Stimulated activated naive B cell treated with anti-CD40 and anti-IgM and Interleukin-4, amounts not matched to agents 10 μg/mL and 1 μg/mL and 100 μg/mL, for 72 hours (primary cell): ENCODE results near the gene GPR158.

ENCODE experiments used
- ATAC-seq, 2 donors: fragments of 150-1000 bp; cut with Tn5 transposase; replicated peaks; 2 replicates each; pipeline ENCODE4 v1.10.0; 2021; ENCODE audit warnings: moderate library complexity in 1 of 2
- DNase-seq: peaks from one replicate; pipeline ENCODE4 v3.0.0; 2021
- H3K27ac Mint-ChIP-seq: one replicate; pipeline ENCODE4 v1.8.0; 2022; ENCODE audit warnings: mild to moderate bottlenecking, mixed read lengths
- H3K27me3 Mint-ChIP-seq, 2 donors: one replicate each; pipeline ENCODE4 v1.8.0; 2022; ENCODE audit warnings: mixed read lengths in 2 of 2
- H3K36me3 Mint-ChIP-seq, 2 donors: one replicate each; pipeline ENCODE4 v1.8.0; 2022; ENCODE audit warnings: mixed read lengths in 2 of 2, mild to moderate bottlenecking in 1 of 2
- H3K4me1 Mint-ChIP-seq, 2 donors: one replicate each; pipeline ENCODE4 v1.8.0; 2022; ENCODE audit warnings: mixed read lengths in 2 of 2, mild to moderate bottlenecking in 1 of 2
- H3K4me3 Mint-ChIP-seq, 2 donors: one replicate each; pipeline ENCODE4 v1.8.0; 2022; ENCODE audit warnings: mild to moderate bottlenecking in 2 of 2, mixed read lengths in 2 of 2, moderate library complexity in 1 of 2
- H3K9me3 Mint-ChIP-seq, 2 donors: one replicate each; pipeline ENCODE4 v1.8.0; 2022; ENCODE audit warnings: mixed read lengths in 2 of 2, mild to moderate bottlenecking in 1 of 2

GPR158 gene

DNA sequence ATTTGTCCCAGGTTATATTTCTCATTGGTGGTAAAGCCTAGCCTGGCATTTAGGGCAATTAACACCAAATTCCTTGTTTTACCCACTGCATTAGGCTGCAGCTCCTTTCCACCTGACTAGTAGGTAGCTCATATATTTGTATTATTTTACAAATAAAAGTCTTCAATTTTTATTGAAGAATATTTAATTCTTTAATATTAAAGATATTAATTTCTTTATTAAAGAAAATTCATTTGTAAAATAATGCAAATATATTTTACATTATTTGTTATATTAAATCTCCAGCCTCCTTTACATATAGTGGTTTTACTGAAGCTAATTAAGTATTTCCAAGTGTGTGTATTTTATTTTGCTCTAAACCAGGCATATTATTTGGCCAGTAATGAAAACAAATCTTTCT is 361.2 kb downstream of the GPR158 start:
- no peak for ATAC-seq
- H3K4me3 Mint-ChIP-seq = no peak overlapping the region
- no peak for DNase-seq
- no peaks in the 10 kb centered on the region for H3K4me1 Mint-ChIP-seq
- H3K9me3 Mint-ChIP-seq = no peaks in the 10 kb centered on the region
- no peaks in the 10 kb centered on the region for H3K27me3 Mint-ChIP-seq
- H3K36me3 Mint-ChIP-seq = no peaks in the 10 kb centered on the region
- H3K27ac Mint-ChIP-seq = no peak overlapping the region

DNA sequence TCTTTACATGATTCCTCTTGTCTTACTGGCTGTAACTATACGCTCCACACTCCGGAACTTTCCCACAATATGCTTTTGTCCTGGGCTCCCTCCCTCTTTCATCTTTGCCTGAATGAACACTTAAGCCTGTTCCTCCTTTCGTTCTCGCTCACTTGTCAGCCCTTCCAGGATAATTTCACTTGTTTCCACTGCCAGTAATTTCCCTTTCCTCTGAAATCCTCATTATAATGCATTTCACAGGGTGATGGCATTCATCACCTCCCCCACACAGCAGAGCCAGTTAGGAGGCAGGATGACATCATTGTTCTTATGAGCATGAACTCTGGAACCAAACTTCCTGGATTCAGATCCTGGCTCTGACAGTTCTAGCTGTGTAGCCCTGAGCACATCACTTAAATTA is 372.6 kb downstream of the GPR158 start:
- Mint-ChIP-seq H3K9me3 (no peaks in the 10 kb centered on the region), H3K36me3 (no peaks in the 10 kb centered on the region), H3K27me3 (peaks cover 4% of the 10 kb centered on the region in 2 donors), H3K27ac (no peak overlapping the region), H3K4me1 (no peaks in the 10 kb centered on the region), H3K4me3 (no peak overlapping the region)
- no peak for DNase-seq
- ATAC-seq = no peak

DNA sequence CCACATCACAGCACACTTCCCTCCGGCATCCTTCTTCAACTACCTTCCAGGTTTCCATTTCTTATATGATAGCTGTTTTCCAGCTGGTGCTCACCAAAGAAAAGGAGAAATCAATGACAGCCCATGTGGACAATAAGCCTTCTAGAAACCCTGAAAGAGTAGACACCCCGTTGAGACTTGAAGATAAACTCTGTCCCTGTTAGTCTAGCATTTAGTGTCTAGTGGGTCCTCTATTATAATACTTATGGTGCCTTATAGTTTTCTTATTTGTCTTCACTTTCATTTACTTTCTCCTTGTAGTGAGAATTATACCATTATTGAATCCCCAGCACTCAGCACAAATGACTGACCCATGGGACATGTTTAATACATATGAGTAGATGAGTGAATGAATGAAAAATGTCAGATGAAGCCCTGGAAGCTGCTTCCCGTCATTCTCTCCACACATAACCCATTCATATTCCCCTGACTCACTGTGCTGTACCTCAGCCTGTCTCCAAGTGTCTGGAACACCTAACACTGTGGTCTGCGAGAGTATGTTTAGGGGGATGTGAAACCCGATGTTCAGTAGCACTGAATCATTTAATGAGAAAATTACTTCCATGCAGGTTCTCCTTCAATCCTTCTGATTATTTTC is 377.6 kb downstream of the GPR158 start:
- DNase-seq (no peak), ATAC-seq (no peak)
- H3K27me3 Mint-ChIP-seq = peaks cover 14 to 20% of the 10 kb centered on the region in 2 donors
- H3K4me3 Mint-ChIP-seq = no peak overlapping the region
- no peaks in the 10 kb centered on the region for H3K36me3 Mint-ChIP-seq
- no peaks in the 10 kb centered on the region for H3K9me3 Mint-ChIP-seq
- H3K27ac Mint-ChIP-seq = no peak overlapping the region
- H3K4me1 Mint-ChIP-seq = no peaks in the 10 kb centered on the region

DNA sequence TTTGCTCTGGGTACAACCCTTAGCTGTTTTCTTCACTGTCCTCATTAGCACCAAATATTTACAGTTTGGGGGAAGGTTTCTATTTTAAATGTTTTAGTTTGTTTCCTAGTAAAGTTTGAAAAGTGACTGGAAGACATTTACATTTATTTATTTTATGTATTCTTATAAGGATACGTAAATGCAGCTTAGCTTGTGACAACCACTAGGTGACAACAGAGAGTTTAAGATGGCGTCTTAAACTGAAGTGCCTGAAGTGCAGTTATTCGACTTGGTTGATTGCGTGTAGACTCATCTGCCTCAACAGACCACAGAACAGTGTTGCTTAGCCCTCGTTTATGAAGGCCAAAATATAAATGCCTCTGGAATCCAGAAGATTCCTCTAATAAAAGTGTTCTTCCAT is 381.1 kb downstream of the GPR158 start:
- Mint-ChIP-seq H3K4me3 (no peak overlapping the region), H3K27ac (no peak overlapping the region), H3K4me1 (no peaks in the 10 kb centered on the region), H3K36me3 (no peaks in the 10 kb centered on the region), H3K9me3 (no peaks in the 10 kb centered on the region), H3K27me3 (peaks cover 9 to 17% of the 10 kb centered on the region in 2 donors)
- no peak for ATAC-seq
- no peak for DNase-seq

DNA sequence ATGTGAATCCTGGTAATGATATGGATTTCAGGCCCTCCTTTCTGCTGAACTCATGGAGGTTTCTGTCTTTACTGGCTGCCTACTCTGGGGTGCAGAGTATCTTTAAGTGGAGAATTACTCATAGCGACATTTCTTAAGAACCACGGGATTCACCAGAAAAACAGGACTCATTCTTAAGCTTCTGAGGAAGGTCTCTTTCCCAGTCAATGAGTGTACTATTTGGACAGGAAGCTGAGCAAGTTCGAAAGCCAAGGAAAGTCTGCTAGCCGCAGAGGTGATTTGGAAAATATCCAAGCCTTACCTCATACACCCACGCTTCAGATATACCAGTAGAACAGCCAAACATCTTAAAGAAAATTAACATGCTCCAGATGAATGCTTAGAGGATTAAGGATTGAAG is 381.7 kb downstream of the GPR158 start:
- no peaks in the 10 kb centered on the region for H3K4me1 Mint-ChIP-seq
- no peak overlapping the region for H3K4me3 Mint-ChIP-seq
- ATAC-seq (peak in 1 of 2 donors; percentile 22), DNase-seq (no peak)
- no peak overlapping the region for H3K27ac Mint-ChIP-seq
- peaks cover 9 to 17% of the 10 kb centered on the region in 2 donors for H3K27me3 Mint-ChIP-seq
- H3K36me3 Mint-ChIP-seq = no peaks in the 10 kb centered on the region
- no peaks in the 10 kb centered on the region for H3K9me3 Mint-ChIP-seq

DNA sequence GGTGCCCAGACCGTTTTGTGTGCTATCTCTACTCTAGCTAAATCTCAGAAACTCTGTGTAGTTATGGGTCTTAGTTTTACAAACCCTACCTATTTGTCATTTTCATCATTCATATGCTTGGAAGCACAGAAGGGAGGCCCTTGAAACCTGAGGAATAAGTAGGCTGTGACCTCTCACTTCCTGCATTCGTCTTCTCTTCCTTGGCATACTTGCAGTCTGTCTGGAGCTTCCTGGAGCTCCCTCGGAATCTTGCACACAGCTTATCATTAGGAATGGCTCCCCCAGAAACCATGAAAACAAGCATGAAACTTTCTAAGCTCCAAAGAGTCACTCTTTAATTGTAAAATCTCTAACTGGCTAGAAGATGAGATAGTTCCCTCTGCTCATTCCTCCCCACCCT is 382.3 kb downstream of the GPR158 start:
- Mint-ChIP-seq H3K9me3 (no peaks in the 10 kb centered on the region), H3K27me3 (peaks cover 9 to 17% of the 10 kb centered on the region in 2 donors), H3K27ac (no peak overlapping the region), H3K36me3 (no peaks in the 10 kb centered on the region), H3K4me3 (no peak overlapping the region), H3K4me1 (no peaks in the 10 kb centered on the region)
- no peak for DNase-seq
- ATAC-seq = no peak

DNA sequence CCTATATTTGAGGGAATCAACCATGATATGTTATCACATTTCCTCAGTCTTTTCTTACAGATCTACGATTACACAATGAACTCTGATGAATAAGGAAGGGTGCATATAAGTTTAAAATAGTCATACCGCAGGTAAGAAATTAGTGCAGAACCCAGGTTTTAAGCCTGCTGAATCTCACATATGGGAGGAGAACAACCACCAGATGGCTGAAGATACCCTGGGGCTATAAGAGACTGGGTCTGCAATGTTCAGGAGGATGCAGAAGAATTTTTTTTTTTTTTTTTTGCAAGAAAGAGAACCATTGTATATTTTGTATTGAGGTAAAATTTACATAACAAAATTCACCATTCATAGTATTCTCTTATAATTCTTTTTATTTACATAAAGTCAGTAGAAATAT is 387.0 kb downstream of the GPR158 start:
- H3K27ac Mint-ChIP-seq = no peak overlapping the region
- peaks cover 0 to 6% of the 10 kb centered on the region in 2 donors for H3K27me3 Mint-ChIP-seq
- H3K4me3 Mint-ChIP-seq = no peak overlapping the region
- H3K4me1 Mint-ChIP-seq = no peaks in the 10 kb centered on the region
- no peaks in the 10 kb centered on the region for H3K36me3 Mint-ChIP-seq
- ATAC-seq = no peak
- DNase-seq = no peak
- no peaks in the 10 kb centered on the region for H3K9me3 Mint-ChIP-seq

DNA sequence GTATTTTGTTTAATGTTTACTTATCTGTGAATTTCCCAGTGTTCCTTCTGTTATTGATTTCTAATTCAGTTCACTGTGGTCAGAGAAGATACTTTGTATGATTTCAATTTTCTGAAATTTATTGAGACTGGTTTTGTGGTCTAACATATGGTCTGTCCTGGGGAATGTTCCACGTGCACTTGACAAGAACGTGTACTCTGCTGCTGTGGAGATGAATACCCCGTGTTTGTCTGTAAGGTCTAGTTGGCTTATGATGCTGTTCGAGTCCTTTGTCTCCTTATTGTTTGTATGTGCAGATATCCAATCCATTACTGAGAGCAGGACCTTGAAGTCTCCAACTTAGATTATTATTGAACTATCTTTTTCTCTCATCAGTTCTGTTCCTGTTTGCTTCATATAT is 387.7 kb downstream of the GPR158 start:
- DNase-seq (no peak), ATAC-seq (no peak)
- Mint-ChIP-seq H3K4me3 (no peak overlapping the region), H3K27ac (no peak overlapping the region), H3K27me3 (peaks cover 4 to 6% of the 10 kb centered on the region in 2 donors), H3K9me3 (no peaks in the 10 kb centered on the region), H3K4me1 (no peaks in the 10 kb centered on the region), H3K36me3 (no peaks in the 10 kb centered on the region)

DNA sequence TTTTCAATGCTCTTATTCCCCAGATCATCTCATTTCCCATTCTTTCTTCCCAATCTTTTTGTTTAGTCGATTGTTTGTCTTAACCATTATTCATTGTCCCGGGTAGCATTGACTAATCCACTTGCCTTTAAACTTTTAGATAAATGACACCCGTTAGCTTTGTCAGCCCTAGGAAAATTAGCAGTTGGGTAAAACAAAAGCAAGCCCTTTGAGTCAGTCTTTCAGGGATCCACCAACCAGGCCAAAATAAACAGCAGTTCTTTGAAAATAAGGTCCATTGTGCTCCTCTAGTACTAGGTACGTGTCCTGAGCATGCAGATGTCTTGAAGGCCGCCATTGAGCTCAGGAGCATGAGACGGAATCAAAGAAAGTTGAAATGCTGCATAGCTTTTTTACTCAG is 389.6 kb downstream of the GPR158 start:
- DNase-seq = no peak
- Mint-ChIP-seq H3K4me3 (no peak overlapping the region), H3K9me3 (no peaks in the 10 kb centered on the region), H3K36me3 (no peaks in the 10 kb centered on the region), H3K27me3 (peaks cover 6 to 8% of the 10 kb centered on the region in 2 donors), H3K4me1 (no peaks in the 10 kb centered on the region), H3K27ac (no peak overlapping the region)
- ATAC-seq = no peak

DNA sequence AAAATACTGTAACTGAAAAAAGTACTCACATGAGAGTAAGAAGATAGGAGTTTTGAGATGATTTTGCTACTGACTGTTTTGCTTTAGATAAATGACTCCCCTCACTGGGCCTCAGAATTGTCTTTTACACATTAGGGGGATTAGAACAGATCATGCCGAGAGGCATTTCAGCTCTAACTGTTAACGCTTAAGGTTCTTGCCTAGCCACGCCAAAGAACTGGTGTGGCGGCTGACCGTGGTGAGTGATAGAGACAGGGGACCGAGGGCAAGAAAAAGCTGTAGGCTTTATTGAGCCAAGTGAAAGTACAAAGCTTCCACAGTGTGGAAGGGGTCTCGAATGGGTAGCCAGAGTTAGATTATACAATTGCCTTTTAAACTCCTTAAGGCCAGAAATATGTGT is 390.8 kb downstream of the GPR158 start:
- Mint-ChIP-seq H3K27ac (no peak overlapping the region), H3K27me3 (peaks cover 6 to 8% of the 10 kb centered on the region in 2 donors), H3K9me3 (no peaks in the 10 kb centered on the region), H3K4me3 (no peak overlapping the region), H3K4me1 (no peaks in the 10 kb centered on the region), H3K36me3 (no peaks in the 10 kb centered on the region)
- no peak for DNase-seq
- ATAC-seq = no peak

DNA sequence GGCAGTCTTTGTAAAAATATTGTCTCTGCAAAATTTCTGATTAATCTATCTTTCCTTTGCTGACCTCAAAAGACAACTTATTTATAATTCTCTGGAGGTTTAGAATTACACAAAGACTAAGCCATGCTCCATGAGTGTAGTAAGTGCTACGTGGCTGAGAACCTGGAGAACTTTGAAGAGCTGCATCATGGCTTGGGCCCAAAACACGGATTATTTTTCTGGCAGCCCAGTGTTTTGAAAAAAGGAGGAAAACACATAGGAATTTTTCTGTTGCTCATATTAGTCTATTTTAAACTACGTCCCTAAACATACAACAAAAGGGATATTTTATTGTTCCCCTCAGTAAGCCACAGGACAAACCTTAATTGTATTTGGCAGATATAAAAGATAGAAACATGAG is 398.5 kb downstream of the GPR158 start:
- Mint-ChIP-seq H3K4me1 (no peaks in the 10 kb centered on the region), H3K4me3 (no peak overlapping the region), H3K9me3 (no peaks in the 10 kb centered on the region), H3K27me3 (peaks cover 0 to under 1% of the 10 kb centered on the region in 2 donors), H3K36me3 (no peaks in the 10 kb centered on the region), H3K27ac (no peak overlapping the region)
- ATAC-seq (no peak), DNase-seq (no peak)

DNA sequence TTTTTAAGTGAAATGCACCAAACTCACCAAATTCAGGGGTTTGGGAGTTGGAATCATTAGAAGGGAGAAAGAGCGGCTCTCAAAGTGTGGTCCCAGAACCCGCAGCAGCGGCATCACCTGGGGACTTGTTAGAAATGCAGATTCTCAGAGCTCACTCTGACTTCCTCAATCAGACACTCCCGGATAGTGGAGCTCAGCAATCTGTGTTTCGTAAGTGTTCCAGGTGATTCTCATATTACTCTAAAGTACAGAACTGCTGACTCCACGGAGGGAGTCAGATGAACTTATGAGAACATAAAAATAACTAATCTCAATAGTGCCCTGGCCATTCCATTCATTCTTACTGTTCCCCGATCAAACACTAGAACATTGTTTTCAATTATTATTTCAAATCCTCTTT is 400.5 kb downstream of the GPR158 start:
- Mint-ChIP-seq H3K9me3 (no peaks in the 10 kb centered on the region), H3K27ac (no peak overlapping the region), H3K36me3 (no peaks in the 10 kb centered on the region), H3K4me1 (no peaks in the 10 kb centered on the region), H3K4me3 (no peak overlapping the region), H3K27me3 (no peaks in the 10 kb centered on the region)
- no peak for DNase-seq
- ATAC-seq = no peak

DNA sequence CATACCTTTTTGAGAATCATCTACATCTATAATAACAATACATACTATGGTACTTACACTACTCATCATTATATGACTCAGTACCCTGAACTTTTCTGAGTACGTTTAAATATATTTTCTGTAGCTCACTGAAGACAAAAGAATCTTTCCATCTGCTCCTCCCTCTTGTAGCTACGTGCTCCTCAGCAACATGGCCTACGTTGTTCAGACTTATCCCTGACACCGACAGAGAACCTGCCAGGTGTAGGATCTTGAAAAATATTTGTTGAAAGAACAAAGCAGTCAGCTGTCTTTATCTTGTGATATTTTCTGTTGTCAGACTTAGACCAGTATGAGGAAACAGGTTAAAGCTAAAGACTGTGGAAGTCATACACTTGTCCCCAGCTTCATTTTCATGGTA is 403.3 kb downstream of the GPR158 start:
- H3K36me3 Mint-ChIP-seq = no peaks in the 10 kb centered on the region
- ATAC-seq (no peak), DNase-seq (no peak)
- no peaks in the 10 kb centered on the region for H3K9me3 Mint-ChIP-seq
- no peak overlapping the region for H3K4me3 Mint-ChIP-seq
- no peaks in the 10 kb centered on the region for H3K4me1 Mint-ChIP-seq
- no peaks in the 10 kb centered on the region for H3K27me3 Mint-ChIP-seq
- no peak overlapping the region for H3K27ac Mint-ChIP-seq

DNA sequence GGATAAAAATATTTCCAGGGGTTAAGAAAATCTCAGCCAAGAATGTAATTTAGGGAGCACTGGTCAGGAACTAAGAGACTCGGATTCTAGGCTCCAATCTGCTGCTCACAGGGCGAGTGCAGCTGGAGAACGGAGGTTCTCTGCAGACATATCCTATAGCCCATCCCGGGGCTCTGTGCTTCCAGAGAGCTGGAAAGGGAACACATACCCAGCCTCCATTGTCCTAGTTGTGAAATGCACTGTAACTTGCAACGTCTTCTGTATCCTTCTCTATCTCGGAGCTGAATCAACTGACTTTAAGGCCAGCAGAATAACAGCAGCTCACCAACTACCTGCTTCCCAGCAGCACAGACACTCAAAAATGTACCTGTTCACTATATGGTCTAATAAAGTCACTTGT is 408.2 kb downstream of the GPR158 start:
- Mint-ChIP-seq H3K36me3 (no peaks in the 10 kb centered on the region), H3K27ac (no peak overlapping the region), H3K4me3 (no peak overlapping the region), H3K4me1 (peaks cover 0 to 3% of the 10 kb centered on the region in 2 donors), H3K9me3 (peaks cover 9 to 16% of the 10 kb centered on the region in 2 donors), H3K27me3 (no peaks in the 10 kb centered on the region)
- ATAC-seq (no peak), DNase-seq (no peak)

DNA sequence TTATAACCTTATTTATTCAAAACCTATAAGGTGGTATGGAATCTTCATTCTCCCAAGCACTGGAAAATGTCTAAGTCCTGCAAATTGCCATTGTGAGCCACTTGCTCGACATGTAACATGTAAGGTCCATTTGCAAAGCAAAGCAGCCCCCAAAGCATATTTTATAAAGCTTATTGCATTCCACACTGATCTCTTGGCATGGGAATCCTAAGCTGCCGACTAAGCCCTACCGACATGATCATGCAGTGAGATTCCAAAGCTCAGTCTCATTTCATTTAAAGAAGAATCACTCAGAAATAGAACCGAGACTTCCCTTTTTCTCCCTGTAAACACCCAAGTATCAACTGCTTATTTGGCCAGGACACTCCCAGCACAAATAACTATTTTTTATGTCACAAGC is 425.9 kb downstream of the GPR158 start:
- Mint-ChIP-seq H3K36me3 (no peaks in the 10 kb centered on the region), H3K9me3 (no peaks in the 10 kb centered on the region), H3K4me1 (no peaks in the 10 kb centered on the region)

DNA sequence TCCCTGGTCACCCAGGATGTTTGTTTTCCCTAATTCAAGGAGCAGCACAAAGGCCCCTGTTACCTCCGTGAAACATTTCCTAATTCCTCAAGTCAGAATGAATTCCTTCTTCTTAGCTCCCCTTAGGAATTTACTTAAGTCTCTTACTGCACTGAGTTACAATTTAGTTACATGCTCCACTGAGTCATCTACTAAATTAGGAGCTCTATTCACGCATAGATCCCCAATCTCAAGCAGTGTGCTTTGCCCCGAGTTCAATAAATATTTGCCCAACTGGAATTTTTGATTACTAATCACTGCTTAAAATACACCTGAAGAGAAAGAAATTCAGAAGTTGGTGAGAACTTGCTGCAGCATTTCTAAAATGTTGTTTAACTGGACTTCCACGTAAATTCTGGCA is 429.8 kb downstream of the GPR158 start:
- no peaks in the 10 kb centered on the region for H3K9me3 Mint-ChIP-seq
- no peaks in the 10 kb centered on the region for H3K4me1 Mint-ChIP-seq
- H3K27ac Mint-ChIP-seq = no peak overlapping the region
- no peak for ATAC-seq
- no peaks in the 10 kb centered on the region for H3K36me3 Mint-ChIP-seq
- H3K4me3 Mint-ChIP-seq = no peak overlapping the region
- DNase-seq = no peak
- no peaks in the 10 kb centered on the region for H3K27me3 Mint-ChIP-seq

More for the DNA sequence above, 425.9 kb downstream of the GPR158 start:
- Mint-ChIP-seq H3K27me3 (peaks cover 13 to 19% of the 10 kb centered on the region in 2 donors), H3K27ac (no peak overlapping the region), H3K4me3 (no peak overlapping the region)
- ATAC-seq (no peak), DNase-seq (no peak)
